Measurements from ENCODE around the gene STRBP.
"Not testable (repeated sequence)": the region's sequence is repeated elsewhere in the genome, so short reads cannot be mapped to it uniquely, and the experiment has no call there.

The STRBP gene

DNA sequence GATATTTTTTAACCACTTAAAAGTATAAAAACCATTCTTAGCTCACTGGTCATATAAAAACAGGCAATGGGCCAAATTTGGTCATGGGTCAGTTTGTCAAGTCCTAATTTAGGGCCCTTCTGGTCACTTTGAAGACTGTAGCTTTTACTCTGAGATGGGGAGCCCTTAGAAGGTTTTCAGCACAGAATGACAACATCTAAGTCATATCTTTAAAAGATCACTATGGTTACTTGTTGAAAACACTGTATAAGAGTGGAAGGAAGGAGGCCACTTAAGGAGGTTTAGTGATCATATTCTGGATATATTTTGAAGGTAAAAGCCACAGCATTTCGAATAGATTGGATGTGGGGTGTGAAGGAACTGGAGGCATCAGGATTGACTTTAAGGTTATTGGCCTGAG, 76.7 kb downstream of the STRBP start:
- DNase-seq (ENCODE audit: low read depth, low spot score) = no peak

DNA sequence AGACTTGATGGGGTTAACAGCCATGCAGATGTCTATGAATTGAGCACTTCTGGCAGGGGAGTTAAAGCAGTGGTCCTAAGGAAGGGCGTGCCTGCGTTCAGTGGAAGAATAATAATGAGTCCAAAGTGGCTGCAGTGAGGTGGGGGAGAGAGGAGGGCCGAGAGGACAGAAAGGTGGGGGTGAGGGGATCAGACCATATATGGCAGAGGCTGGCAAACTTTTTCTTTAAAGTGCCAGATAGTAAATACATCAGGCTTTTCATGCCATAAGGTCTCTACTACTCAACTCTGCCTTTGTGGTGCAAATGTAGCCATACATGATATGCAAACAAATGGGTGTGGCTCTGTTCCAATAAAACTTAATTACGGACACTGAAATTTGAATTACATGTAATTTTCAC, 77.1 kb downstream of the STRBP start:
- DNase-seq (ENCODE audit: low read depth, low spot score) = no peak

DNA sequence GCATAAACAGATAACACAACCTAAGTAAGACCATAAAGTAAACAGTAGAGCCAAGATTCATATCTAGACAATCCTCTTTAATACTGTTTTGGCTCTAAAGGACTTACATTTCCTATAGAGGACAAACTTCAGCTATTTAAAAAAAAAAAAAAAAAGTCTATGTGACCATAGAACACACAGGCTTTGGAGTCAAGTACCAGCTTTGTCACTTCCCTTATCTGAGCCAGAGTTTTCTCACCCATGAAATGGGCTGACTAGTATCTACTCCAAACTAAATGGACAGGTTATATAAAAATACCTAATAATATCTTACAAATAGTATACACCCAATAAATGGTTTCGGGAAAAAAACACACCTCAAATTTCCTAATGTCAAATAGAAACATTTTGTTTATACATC, 81.3 kb downstream of the STRBP start:
- no peak for DNase-seq (ENCODE audit: low read depth, low spot score)

DNA sequence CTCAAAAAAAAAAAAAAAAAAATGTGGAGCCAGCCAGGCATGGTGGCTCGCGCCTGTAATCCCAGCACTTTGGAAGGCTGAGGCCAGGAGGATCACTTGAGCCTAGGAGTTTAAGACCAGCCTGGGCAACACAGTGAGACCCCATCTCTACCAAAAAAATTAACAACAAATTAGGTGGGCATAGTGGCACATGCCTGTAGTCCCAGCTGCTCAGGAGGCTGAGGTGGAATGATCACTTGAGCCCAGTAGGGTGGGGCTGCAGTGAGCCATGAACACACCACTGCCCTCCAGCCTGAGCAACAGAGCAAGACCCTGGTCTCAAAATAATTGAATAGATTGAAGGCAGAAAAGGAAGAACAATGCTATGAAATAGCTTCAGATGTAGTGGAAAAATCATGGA, 82.4 kb downstream of the STRBP start:
- DNase-seq (ENCODE audit: low read depth, low spot score) = not testable (repeated sequence)

DNA sequence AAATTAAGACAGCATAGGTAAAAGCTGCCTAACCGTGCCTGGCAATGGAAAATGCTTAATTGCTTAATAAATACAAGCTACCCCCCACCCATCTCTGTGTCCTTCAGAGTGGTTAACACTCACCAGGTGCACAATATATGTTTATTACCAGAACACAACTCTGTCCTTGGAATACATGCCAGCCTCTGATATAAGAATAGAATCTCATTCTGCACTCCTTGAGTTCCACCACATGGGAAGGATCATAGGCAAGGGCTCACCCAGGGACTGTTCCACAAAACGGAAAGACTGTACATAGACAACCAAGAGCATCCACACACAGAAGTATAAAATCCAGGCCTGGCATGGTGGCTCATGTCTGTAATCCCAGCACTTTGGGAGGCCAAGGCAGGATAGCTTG, 91.4 kb downstream of the STRBP start:
- DNase-seq (ENCODE audit: low read depth, low spot score) = no peak

DNA sequence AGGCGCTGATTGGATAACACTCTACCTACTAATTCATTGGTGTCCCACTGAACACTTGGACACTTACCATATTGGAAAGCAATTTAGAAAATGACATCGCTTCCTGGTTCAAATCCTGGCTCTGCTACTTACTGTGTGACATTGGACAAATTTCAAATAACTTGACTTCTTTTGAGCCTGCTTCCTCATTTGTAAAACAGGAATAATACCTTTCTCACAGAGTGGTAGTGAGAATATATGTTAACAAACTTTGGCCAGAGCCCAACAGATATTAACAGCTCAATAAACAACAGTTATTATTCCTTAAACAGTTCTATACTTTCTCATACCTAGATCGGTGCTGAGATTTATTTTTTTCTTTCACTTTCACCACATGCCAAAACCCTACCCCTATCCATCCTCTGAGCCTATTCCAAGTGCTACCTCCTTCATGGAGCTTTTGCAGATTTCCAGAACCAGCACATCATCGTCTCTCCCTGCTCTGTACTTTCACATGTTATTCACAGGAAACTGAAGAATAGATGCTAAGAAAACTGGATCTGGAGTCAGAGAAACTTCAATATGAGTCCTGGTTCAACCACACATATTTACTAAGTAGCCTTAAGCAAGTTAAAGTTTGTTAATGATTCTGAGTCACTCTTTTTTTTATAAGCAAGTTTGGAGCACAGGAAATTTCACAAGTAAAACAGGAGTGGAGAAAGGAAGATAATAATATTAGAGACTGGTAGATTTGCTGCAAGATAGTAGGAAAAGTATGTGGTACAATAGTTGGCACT, 92.3 kb downstream of the STRBP start:
- no peak for DNase-seq (ENCODE audit: low read depth, low spot score)

DNA sequence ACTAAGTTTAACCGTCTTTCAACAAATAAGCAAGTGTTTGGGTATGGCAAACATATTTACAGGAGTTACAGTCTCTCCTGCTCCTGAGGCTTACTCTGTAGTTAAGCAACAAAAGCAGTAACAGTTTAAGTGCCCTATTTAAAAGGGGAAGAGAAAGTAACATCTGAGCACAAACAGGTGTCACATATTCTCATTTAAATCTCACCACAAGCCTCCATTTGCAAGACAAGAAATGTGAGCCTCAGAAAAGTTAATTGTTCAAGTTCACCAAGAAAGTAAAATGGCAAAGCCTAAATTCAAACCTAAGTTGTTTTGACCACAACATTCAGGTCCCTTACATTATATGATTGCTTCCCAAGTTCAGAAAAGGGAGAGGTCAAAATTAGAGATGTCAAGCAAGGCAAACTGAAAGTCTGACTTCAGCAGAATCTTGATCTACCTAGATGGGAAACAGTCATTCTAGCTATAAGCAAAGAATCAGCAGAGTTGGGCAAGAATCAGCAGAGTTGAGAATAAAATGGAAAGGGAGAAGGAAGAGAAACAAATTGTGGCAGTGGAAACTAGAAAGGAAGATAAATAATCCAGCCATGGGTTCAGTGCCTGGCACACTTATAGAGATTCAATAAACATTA, 93.4 kb downstream of the STRBP start:
- DNase-seq (ENCODE audit: low read depth, low spot score) = no peak

DNA sequence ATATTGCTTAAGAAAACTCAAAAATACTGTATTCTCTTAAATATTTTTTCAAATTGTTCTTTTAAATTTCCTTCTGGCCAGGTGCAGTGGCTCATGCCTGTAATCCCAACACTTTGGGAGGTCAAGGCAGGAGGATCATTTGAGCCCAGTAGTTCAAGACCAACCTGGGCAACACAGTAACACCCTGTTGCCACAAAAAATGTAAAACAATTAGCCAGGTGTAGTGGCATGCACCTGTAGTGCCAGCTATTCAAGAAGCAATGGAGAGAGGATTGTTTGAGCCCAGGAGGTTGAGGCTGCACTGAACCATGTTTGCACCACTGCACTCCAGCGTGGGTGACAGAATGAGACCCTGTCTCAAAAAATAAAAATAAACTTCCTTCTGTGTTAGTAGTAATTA, 94.3 kb downstream of the STRBP start:
- DNase-seq (ENCODE audit: low read depth, low spot score) = no peak

DNA sequence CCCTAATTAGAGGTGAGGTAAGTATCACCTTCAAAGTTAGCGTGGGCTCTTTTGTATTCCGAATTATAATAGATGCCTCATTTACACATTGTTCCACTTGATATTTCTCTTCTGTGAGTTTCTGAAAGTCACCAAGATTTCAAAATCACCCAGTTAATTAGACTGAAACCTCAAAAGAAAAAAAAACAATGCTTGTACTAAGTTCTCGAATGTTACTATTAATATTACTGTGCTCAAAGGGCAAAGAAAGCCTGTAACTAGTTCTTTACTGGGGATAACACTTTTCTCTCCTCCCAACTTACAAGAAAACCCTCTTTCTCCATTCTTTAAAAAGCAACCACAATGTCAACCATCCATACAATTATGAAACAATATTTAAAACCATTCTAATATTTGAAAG, 98.5 kb downstream of the STRBP start:
- no peak for DNase-seq (ENCODE audit: low read depth, low spot score)

DNA sequence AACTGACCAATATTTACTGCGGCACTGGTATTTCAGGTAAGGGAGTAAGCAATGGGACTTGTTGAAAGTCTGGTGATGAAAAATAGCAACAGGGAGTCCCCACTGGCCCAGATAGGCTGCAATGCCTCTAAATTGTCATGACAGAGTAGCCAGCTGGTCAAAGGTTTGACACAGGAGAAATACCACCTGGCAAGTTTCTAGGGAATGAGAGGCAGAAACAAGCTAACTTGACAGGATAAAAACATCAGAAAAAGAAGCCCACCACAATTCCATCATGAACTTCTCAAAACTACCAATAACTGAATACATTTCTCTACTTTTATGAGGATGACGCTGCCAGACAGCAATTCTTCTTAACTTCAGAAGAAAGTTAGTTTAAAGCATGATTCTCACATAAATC, 99.8 kb downstream of the STRBP start:
- DNase-seq (ENCODE audit: low read depth, low spot score) = no peak

DNA sequence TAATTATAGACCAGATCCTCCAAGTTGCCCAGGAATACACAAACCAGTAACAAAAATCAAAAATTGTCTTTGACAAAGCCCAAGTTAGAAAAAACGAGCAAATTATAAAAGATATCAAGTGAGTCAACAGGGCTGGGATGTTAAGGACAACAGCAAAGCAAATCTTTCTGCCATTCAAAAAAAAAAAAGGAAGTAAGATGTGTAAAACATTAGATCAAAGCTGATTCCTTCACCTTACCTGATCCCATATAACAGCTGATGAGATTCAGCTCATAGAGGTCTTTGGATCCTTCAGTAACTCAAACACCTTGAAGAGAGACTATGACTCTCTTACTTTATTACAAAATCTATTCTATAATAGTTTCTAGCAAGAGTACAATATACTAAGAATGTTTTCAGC, 100.9 kb downstream of the STRBP start:
- DNase-seq (ENCODE audit: low read depth, low spot score) = no peak

DNA sequence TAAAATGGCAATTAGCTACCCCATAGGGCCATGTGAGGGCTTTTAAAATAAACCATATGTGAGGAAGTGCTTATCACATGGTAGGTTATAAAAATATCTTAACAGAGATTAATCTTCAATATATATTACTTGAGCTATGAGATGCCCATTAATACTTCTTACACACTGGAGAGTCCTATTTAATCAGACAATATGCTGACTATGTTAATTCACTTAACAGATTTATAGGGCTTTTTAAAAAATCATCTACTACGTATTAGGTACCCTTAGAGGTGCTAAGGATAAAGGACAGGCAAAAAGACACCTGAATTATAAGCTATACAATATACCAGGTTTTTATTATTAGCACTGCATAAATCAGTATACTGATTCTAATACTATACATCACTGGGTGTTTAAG, 102.6 kb downstream of the STRBP start:
- no peak for DNase-seq (ENCODE audit: low read depth, low spot score)

DNA sequence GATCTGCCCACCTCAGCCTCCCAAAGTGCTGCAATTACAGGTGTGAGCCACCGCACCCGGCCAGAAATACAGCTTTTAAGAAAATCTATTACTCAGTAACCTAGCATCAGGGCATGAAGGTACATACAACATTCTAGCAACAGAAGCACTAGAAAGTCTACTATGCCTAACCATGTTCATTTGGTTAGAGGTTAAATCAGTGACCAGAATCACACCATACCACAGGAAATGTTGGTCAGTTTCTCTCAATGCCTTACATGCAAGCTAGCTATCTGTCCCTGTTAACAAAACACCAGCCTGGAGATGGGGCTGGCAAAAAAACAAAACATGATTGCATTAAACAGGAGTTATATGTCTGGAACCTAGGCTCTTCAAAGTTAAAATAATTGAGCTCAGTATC, 104.1 kb downstream of the STRBP start:
- DNase-seq (ENCODE audit: low read depth, low spot score) = no peak

DNA sequence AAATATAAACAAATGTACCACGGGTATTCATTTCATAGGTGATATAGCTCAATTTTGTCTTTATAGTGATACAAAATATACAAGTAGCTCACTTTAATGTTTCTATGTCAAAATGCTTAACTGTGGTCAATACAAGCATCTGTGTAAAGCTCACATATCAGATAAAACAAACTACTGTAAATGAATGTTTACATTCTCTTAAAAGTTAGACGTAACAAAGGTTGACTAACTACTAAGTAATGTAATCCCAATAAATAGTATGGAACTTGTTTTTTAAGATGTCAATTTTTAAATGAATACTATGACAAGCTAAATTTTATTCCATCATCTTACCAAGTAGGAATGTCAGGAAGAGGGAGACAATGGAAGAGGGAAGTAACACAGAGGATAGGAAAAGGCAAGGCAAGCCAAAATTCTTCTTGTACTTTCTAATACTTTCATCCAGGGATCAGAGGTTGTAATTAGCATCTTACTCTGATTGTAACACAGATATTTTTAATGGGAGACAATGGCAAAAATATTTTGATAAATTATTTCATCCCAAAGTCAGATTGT, 105.5 kb downstream of the STRBP start:
- no peak for DNase-seq (ENCODE audit: low read depth, low spot score)

DNA sequence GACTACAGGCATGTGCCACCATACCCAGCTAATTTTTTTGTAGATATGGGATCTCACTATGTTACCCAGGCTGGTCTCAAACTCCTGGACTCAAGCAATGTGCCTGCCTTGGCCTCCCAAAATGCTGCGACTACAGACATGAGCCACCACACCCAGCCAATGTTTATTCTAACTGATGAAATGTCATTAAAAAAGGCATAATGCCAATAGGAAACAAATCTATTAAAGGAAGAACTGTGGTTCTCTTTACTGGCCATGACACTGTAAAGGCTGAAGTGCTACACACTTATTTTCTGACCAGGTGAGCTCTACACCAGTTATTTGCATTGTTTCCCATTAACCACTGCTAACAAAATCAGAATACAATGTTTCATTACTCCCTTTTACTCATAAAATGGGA, 106.0 kb downstream of the STRBP start:
- DNase-seq (ENCODE audit: low read depth, low spot score) = no peak

DNA sequence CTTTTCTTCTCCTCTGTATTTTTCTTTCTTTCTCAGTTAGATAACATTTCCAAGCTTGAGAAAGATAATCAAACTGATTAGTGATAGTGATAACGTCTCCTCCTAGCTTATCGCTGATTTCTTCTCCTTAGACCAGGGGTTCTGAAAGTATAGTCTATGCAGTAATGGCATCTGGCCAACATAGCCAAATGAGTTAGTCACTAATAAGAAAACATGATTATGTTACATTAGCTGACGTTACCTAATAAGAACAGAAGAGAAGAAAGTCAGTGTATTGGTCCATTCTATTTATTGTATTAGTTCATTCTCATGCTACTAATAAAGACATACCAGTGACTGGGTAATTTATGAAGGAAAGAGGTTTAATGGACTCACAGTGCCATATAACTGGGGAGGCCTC, 111.2 kb downstream of the STRBP start:
- DNase-seq (ENCODE audit: low read depth, low spot score) = no peak

DNA sequence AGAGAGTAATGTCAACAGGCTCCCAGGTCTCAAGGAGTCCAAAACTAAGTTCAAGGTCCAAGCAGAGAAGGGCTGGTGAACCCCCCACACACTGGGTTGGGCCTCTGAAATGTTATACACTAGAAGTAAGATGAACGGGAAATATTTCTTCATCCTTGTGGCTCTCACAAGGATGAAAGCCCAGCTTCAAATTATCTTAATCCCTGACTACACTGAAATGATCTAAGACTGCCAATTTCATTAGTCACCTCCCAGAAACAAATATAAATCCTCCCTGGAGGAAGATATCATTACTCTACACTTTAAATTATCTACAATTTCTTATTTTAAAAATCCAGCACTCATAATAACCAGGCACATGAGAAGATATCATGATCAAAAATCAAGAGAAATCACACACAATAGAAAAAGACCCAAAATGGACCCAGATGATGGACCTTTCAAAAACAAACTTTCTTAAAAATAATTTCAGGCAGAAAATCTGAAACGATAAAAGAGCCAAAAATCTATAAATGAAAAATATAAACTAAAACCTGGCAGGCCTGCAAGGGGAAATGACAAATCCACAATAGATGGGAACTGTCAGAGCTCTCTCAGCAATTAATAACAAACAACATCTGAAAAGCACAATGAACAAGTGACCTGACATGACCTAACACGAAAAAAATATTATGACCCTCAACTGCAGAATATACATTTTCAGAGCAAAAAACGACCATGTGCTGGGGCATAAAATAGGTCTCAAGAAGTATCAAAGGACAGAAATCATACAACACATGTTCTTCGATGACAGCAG, 117.5 kb downstream of the STRBP start:
- DNase-seq (ENCODE audit: low read depth, low spot score) = peak; percentile 10

DNA sequence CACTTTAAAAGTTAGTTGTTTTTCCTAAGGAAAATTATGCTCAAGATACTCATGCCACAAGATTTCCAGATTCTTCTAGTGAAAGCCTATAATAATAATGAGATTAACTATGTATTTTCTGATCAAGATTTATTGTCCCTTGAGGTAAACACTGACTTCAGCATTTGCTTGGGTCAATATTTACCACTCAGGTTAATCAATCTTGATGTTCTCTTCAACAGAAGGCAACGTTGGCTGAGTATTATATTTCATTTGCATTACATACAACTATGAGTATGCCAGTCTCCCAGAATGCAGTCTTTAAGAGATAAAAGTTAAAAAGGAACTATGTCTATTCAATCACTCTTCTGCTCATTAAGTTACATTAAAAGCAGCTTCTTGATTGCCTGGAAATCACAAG, 119.3 kb downstream of the STRBP start:
- DNase-seq (ENCODE audit: low read depth, low spot score) = no peak

DNA sequence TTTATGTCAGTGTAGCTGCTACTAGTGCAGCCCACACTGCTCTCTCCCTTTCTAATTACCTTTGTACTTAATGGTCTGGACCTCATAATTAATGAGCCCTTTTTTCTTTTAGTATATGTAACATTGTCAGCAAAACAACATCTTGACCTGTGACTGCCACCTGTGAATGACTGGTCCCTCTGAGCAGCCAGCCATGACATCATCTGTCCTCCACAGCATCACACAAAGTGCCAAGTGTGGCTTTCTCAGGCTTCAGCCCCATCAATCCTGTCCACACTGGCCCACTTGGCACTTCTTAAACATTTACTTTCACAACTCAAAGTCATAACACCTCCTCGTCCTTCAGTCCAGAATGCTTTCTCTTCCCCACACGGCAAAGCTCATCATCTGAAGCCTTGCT, 130.2 kb downstream of the STRBP start:
- DNase-seq (ENCODE audit: low read depth, low spot score) = peak; percentile 16

DNA sequence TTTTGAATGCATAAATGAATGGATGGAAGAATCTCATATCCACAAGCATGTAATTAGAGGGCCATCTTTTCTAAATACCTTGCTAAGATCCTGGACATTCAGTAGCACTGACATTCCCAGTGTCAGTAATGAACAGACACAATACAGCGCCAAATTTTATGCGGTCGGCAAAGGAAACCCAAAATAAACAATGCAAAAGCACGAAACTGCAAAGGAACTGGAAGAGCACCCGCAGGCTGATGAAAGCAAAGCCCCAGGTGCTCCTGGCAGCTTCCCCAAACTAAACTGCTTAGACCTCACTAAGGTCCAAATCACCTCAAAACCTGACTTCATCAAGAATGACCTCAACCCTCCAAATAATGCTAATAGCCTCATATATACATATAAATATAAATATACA, 133.0 kb downstream of the STRBP start:
- DNase-seq (ENCODE audit: low read depth, low spot score) = no peak

DNA sequence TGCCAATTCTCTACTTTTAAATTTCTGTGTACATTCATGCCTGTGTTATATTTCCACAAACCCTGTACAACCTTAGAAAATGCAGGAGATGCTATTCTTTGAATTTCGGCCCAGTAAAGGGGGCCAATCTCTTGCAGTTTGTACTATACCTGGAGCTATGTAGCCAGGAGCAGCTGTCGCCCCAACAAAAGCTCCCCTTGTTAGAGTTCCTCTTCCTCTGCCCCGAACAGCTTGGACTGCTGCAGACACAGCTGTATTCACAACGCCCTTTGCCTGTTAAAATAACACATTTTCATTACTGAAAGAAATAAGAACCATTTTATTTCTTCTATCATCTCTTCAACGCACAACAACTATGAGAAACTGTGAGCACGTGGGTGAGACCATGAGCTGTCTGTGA, 135.7 kb downstream of the STRBP start:
- no peak for DNase-seq (ENCODE audit: low read depth, low spot score)

DNA sequence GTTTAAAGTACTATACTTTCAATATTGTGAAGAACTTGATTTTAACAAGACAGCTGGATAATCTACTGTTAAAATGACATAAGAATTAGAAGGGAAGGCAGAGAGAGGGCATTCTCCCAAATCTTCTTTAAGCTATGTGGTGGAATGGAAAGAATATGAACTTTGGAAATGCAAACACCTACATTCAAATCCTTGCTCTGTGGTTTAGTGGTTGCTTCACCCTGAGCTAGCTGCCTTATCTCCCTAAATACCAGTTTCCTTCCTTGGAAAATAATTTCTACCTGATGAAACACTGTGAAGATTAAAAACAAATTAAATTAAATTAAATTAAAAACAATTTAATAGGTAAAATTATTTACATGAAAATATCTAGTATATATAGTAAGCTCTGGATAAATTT, 136.4 kb downstream of the STRBP start:
- no peak for DNase-seq (ENCODE audit: low read depth, low spot score)

DNA sequence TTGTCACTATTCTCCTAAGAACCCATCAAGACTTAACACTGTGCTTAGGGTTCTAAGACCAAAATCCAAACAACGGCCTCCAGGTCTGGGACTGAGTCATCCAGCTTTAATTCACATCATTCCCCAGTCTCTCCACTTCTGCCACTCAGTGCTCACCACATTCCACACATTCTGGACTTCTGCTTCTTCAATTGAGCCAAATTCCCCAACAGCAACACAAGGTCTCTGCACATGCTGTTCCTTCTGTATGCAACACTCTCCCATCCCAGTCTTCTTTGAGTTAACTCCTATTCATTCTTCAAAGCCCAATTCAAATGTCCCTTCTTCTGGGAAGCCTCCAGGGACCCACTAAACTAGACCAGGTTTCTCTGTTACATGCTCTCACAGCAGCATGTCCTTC, 137.1 kb downstream of the STRBP start:
- DNase-seq (ENCODE audit: low read depth, low spot score) = peak; percentile 84

All from astrocyte of the hippocampus (primary cell).